H1 (cell line): ENCODE measurements around the gene DPF3. TPM values are rescaled to one million over a fixed set of nuclear protein-coding genes. Genes with fewer than 3 reads are reported as not detected.

Experiments
- ATF3 ChIP-seq: IDR thresholded peaks from 2 replicates; pipeline ENCODE4 v1.6.1; 2011; ENCODE audit warnings: low read depth, mild to moderate bottlenecking, low read length; ENCODE audit not compliant: insufficient read depth
- RFX5 ChIP-seq: IDR thresholded peaks from 2 replicates; pipeline ENCODE4 v1.6.1; 2011; ENCODE audit warnings: low read depth, low read length, improper control_type of control experiment, borderline replicate concordance
- polyA plus RNA-seq, 7 experiments: library from polyadenylated mRNA; depleted of rRNA in 3 of 7; stranded (reverse) in 5 of 7; unstranded in 2 of 7; fragments of >200 nt in 5 of 7; fragments of 200-250 nt in 2 of 7; gene quantifications; 1 replicate in 5 of 7; 2 replicates in 1 of 7; 4 replicates in 1 of 7; pipeline versions ENCODE4 v1.2.1 to v1.2.3, GENCODE V29; 2011 to 2013; ENCODE audit warnings: missing spikeins in 2 of 7, mixed read lengths in 2 of 7
- total RNA-seq: library from RNA; stranded (reverse); fragmentation: NEBNext Ultra II Directional; extraction: Animal tissue kit (Norgen Biotek cat#: 25700); gene quantifications from 2 replicates; pipeline ENCODE4 v1.2.1, GENCODE V29; 2021

Gene DPF3
- total and polyA plus RNA-seq, 2 of the 8 experiments (the other 6 are each of a cell fraction or from before 2014, with no cell fraction given): 0.19 TPM; not detected in 1

DNA sequence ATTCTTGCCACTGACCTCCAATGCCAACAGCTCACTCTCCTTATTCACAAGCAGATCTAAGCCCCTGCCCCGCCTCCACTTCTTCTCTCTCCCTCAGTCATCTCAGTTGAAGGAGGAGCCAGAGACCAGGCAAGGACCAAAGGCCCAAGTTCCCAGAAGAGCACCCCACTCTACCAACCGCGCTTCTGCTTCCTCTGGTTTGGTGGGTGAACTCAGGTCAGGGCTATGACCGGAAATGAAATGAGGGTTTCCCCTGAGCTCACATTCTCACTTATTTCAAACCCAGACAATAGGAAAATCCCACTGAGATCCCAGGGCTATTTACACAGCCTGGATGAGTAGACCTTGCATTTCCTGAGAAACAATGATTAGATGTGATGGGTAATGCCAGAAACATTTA is 9.9 kb downstream of the DPF3 start (continued):
- no peak for TF ChIP-seq RFX5
- no peak for TF ChIP-seq ATF3
